Measurements from ENCODE around the gene NDUFB4. TPM values are rescaled to one million over a fixed set of nuclear protein-coding genes. Genes with fewer than 3 reads are reported as not detected.
"Not testable (repeated sequence)": the region's sequence is repeated elsewhere in the genome, so short reads cannot be mapped to it uniquely, and the experiment has no call there.

The NDUFB4 gene
- total RNA-seq, 1 experiment from 2014 or later = 203 TPM

DNA sequence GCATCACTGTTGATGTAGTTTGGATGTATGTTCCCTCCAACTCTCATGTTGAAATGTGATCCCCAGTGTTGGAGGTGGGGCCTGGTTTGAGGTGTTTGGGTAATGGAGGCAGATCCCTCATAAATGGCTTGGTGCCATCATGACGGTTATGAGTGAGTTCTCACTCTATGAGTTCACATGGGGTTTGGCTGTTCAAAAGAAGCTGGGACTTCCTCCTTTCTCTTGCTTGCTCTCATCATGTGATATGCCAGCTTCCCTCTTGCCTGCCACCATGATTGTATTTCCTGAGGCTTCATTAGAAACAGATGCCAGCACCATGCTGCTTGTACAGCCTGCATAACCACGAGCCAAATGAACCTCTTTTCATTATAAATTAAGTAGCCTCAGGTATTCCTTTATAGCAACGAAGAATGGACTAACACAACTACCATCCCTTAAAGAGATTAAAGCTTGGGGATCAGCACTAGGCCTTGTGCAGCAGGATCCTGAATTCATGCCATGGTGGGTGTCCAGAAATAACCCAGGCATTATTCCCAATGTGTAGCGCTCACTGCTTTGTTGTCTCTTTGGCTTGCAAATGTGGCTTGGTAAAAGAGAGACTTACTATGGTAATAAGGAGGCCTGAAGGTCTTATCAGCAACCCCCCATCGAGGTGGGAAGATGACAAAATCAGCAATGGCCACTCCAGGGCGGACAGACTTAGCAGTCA lies 41.9 kb downstream of the NDUFB4 start:
- no peak for DNase-seq (ENCODE audit: low spot score)

DNA sequence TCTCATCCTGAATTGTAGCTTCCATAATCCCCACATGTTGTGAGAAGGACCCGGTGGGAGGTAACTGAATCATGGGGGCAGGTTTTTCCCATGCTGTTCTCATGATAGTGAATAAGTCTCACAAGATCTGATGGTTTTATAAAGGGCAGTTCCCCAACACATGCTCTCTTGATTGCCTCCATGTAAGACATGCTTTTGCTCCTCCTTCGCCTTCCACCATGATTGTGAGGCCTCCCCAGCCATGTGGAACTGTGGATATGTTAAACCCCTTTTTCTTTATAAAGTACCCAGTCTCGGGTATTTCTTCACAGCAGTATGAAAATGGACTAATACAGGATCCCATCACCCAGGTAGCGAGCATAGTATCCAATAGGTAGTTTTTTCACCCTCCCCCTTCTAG lies 42.7 kb downstream of the NDUFB4 start:
- not testable (repeated sequence) for DNase-seq (ENCODE audit: low spot score)

DNA sequence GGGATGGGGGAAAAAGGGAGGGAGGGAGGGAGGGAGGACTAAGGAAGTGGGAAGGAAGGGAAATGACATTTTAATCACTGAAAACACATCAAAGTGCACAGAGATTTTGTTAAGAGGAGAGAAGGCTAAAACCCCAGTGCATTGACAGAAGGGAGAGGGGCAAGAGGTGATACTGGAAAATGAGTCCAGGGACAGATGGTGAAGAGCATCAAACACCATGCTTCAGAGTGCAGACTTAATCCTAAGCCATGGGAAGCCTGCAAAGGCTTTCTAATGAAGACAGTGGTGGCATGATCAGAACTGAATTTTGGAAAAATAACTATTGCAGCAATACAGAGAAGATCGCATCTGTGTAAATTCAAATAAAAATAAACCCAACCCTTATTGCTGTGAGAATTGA lies 44.1 kb downstream of the NDUFB4 start:
- DNase-seq (ENCODE audit: low spot score) = no peak

DNA sequence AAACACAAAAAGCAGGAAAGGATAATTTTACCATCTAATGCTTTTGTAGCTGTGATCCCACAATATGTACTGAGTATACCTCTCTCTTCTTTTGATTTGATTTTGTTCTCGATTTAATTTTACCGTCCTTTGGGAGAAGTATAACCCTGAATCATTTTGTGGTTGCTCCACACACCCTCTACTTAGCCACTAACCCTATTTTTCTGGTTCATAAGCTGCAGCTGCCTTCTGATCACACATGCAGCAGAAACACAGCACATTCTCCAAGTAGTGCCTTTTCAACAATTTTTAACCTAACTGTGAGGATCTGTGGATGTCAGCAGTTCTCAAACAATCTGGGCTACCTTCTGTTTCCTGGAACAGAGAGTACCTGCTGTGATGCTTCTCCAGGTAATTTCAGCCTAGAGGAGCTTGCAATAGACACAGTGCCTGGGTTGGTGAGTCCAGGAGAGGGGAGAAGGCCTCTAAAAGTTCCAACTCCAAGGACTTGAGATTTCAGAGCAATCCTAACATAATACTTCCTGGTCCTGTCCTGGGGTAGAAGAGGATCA lies 45.6 kb downstream of the NDUFB4 start:
- no peak for DNase-seq (ENCODE audit: low spot score)

DNA sequence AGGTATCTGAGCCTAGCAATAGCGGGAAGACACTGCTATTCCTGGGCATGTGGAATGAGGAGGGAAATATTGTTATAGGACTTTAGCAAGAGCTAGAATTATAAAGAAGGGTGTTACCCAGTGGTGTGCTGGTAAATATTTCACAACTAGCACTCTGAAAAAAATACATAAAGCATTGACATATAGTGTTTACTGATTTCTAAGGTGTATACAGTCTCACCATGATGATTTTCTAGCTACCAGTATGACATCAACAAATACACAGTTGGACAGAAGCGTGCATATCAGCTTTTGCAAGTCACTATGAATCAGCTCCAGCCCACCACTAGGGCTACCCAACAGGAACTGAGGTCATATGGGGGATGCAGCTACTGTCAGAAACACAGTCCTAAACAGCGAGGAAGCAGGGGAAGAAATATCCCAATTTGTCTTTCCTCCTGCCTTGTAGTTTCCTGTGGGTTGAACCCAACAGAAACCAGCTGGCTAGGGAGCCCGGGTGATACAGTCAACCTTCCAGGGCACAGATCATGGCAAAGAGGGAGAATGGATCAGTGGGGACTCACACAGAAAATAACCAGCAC lies 46.3 kb downstream of the NDUFB4 start:
- DNase-seq (ENCODE audit: low spot score) = peak; percentile 55

DNA sequence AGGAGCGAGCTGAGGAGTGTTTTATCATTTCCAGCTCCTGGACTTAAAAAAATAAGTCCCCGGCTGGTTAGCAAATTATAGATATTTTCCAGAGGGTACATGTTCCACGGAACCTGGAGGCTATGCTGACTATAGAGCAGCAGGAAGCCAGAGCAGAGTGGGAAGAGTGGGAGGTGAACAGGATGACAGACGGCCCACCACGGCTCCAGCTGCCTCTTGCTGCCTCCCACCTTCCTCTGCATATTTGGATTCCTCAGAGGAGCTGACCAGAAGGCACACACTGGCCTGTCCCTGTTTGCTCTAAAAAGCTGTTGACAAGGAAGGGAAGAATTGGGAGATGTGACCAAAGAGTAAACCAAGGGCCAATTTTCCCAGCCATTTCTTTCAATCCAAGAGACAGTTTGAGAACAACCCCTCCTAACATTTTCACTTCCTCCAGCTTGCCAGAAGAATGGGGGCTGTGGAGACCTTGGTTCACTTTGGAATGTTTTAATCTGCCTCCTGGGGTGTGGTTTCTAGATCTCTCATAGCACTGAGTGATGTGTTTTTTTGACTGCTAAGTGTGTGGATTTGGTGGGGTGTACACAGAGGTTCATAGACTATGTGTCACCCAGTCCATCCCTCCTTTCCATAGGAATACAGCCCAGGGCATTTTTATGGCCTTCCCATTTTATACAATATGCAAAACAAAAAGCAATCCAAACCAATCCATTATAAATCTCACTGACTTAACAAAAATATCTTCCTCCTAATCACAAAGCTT lies 49.1 kb downstream of the NDUFB4 start:
- peak; percentile 10 for DNase-seq (ENCODE audit: low spot score)

DNA sequence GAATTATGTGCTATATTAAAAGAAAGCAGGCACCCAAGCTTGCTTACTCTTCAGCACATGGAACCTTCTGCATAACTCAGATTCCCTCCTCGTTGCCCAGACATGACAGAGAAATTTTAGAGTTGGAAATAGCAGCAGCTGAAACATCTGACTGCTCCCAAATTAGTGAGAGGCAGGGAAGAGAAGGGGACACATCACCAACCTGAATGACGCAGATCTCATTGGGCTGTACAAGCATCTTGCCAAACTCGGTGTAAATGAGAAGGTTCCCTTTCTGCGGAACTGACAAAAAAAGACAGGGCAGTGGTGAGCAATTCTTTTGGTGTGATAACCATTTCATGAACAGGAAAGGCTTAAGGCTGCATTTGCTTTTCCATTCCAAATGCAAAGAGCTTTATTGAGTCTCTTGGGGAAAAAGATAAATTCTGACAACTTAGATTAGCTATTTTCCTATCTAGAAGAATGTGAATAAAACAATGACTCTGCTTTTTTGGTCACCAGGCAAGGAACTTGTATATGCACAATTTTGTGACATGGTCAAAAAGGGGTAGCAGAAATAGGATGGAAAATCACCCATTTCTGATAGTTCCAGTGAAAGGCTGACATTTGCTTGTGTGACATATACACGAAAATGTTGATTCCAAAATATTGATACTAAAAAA lies 50.8 kb downstream of the NDUFB4 start:
- DNase-seq (ENCODE audit: low spot score) = no peak

DNA sequence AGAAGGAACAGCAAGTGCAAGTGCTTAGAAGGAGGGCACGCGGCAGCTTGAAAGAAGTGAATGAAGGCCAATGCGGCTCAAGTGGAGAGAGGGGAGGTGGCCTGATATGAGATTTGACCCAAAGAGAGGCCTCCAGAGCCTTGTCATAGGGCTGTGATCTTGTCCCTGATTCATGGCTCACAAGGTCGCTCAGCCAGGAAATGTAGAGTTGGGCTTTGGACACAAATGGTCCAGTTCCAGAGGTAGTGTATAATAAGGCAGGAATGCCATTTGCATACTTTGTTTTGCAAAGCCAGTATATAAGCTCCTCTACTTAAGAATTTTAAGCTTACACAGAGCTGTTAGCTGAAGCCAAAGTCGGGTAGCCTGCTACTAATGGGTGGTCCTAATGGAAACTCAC lies 52.2 kb downstream of the NDUFB4 start:
- no peak for DNase-seq (ENCODE audit: low spot score)

DNA sequence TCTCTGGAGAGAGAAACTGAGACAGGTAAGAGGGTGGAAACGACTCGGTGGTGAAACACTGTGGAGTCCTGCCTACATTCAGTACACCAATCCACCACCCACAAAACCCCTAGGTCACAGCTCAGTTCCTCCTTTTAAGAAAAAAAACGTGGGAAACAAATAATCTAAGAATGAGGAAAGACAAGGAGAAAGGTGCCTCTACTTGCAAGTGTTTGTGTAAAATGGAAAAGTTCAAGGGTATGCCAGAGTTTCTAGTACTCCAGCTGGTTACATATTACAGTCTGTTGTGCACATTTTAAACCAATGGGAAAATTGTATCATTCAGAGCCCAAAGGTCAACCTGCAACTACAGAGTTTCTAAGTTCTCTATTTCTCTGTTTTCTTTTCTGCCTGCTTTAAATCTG lies 53.7 kb downstream of the NDUFB4 start:
- no peak for DNase-seq (ENCODE audit: low spot score)

DNA sequence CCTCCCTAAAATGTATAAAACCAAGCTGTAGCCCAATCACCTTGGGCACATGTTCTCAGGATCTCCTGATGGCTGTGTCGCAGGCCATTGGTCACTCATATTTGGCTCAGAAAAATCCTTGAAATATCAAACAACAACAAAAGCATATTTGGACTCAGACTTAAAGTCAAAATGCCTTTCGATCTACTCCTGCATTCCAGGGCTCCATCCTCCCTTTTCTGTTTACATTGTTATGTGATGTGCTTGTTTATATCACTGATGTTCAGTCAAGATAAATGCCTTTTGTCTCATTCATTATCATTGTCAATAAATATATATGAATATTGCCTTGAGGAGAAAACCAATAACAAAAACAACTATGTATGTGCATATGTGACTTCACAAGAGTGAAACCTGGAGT lies 54.2 kb downstream of the NDUFB4 start:
- no peak for DNase-seq (ENCODE audit: low spot score)

Other genes starting within 250 kb of the NDUFB4 start
- gene LRRC58, start 247.0 kb upstream of the NDUFB4 start, total RNA-seq (2014; rRNA removed; shearing (Covaris generic)) = 59.0 and 69.9 TPM in 2 replicates
- 812 and 991 TPM in 2 replicates for gene FSTL1, start 145.3 kb upstream of the NDUFB4 start, total RNA-seq (2014; rRNA removed; shearing (Covaris generic))
- 0.07 TPM in 1 of 2 replicates, not detected in the other for gene HGD, start 85.9 kb downstream of the NDUFB4 start, total RNA-seq (2014; rRNA removed; shearing (Covaris generic))
- 24.4 and 33.5 TPM in 2 replicates for gene RABL3, start 146.2 kb downstream of the NDUFB4 start, total RNA-seq (2014; rRNA removed; shearing (Covaris generic))
- 20.6 and 30.0 TPM in 2 replicates for gene GTF2E1, start 146.4 kb downstream of the NDUFB4 start, total RNA-seq (2014; rRNA removed; shearing (Covaris generic))